NCI-H1436 treated with DMSO at 0.1 percent for 48 hours (cell line): ENCODE measurements around the gene GJB2.

Experiments used
- DNase-seq: peaks from one replicate; lab custom pipeline; 2025; lab: John Stamatoyannopoulos, UW

GJB2 gene

GRCh38 chr13:20192158-20192835 lies 441 bp downstream of the GJB2 start:
- DNase-seq, result no peak

GRCh38 chr13:20191311-20192157 lies 1.2 kb downstream of the GJB2 start:
- no peak for DNase-seq

GRCh38 chr13:20190481-20191310 lies 2.0 kb downstream of the GJB2 start:
- no peak for DNase-seq

GRCh38 chr13:20190076-20190475 lies 2.7 kb downstream of the GJB2 start:
- DNase-seq, result no peak

GRCh38 chr13:20188667-20189553 lies 3.8 kb downstream of the GJB2 start:
- no peak for DNase-seq

- DNase-seq, result no peak
Measured at GRCh38 chr13:20186771-20187170, 6.0 kb downstream of the GJB2 start.

- no peak for DNase-seq
Measured at GRCh38 chr13:20185366-20186056, 7.2 kb downstream of the GJB2 start.

GRCh38 chr13:20182231-20182846 lies 10.4 kb downstream of the GJB2 start:
- no peak for DNase-seq

GRCh38 chr13:20181188-20181587 lies 11.6 kb downstream of the GJB2 start:
- DNase-seq, result no peak

GRCh38 chr13:20178156-20178555 lies 14.6 kb downstream of the GJB2 start:
- no peak for DNase-seq

- no peak for DNase-seq
Measured at GRCh38 chr13:20177049-20177831, 15.5 kb downstream of the GJB2 start.

GRCh38 chr13:20175907-20176652 lies 16.7 kb downstream of the GJB2 start:
- DNase-seq, result no peak

- DNase-seq, result no peak
Measured at GRCh38 chr13:20175406-20175794, 17.3 kb downstream of the GJB2 start.

GRCh38 chr13:20174656-20175405 lies 17.9 kb downstream of the GJB2 start:
- DNase-seq, result no peak

- no peak for DNase-seq
Measured at GRCh38 chr13:20173116-20173746, 19.5 kb downstream of the GJB2 start.

GRCh38 chr13:20171364-20171763 lies 21.4 kb downstream of the GJB2 start:
- no peak for DNase-seq

- DNase-seq, result no peak
Measured at GRCh38 chr13:20170921-20171320, 21.8 kb downstream of the GJB2 start.

GRCh38 chr13:20168396-20168795 lies 24.3 kb downstream of the GJB2 start:
- no peak for DNase-seq
